Gastrocnemius medialis (tissue), 4 donors: ENCODE results near the gene AKAIN1.

Experiments used
- CTCF ChIP-seq, 5 experiments: fragments of 450-650 bp in 3 of 5; fragments of 200-600 bp in 2 of 5; sonication (generic) in 2 of 5; IDR thresholded peaks in 4 of 5; conservative IDR thresholded peaks in 1 of 5; 1 replicate in 4 of 5; 2 replicates in 1 of 5; pipeline ENCODE4 v1.5.1; 2016 to 2019; ENCODE audit warnings: antibody characterized with exemption in 5 of 5, mild to moderate bottlenecking in 3 of 5, moderate library complexity in 3 of 5
- POLR2A ChIP-seq, 2 donors: fragments of 450-650 bp; IDR thresholded peaks; one replicate each; pipeline ENCODE4 v1.6.1; 2017; ENCODE audit warnings: antibody characterized with exemption in 2 of 2, mild to moderate bottlenecking in 2 of 2, moderate library complexity in 2 of 2

GRCh38 chr18:5237723-5238370 is 40.8 kb upstream of the AKAIN1 start:
- TF ChIP-seq CTCF (IDR thresholded peaks at IDR 0.05 in 4 of 5, conservative IDR thresholded peaks at IDR 0.05 in 1 of 5) = peak in 4 of 5 experiments; percentile 10 to 55 (median 36)
- TF ChIP-seq POLR2A (IDR thresholded peaks at IDR 0.05) = peak; percentile 75 to 76
